Activated naive CD4-positive, alpha-beta T cell treated with anti-CD3 and anti-CD28 coated beads, Interleukin-2, amount 50 U/mL, for 72 hours (primary cell): ENCODE data around the gene ERBIN. TPM values are rescaled to one million over a fixed set of nuclear protein-coding genes. Genes with fewer than 3 reads are reported as not detected.
A peak's percentile ranks its signal among the peaks of the same experiment; 100 is the strongest.
"Not testable (repeated sequence)": the region's sequence is repeated elsewhere in the genome, so short reads cannot be mapped to it uniquely, and the experiment has no call there.

Experiments
- ATAC-seq, 2 donors: fragments of 150-1000 bp; cut with Tn5 transposase; 2 replicates each; pipeline ENCODE4 v1.10.0; 2021; ENCODE audit warnings: mild to moderate bottlenecking in 2 of 2, moderate library complexity in 2 of 2
- DNase-seq, 2 donors: peaks; one replicate each; pipeline ENCODE4 v3.0.0; 2021 to 2022; ENCODE audit warnings: low spot score in 2 of 2
- H3K27ac Mint-ChIP-seq, 2 donors: one replicate each; pipeline ENCODE4 v1.8.0; 2022; ENCODE audit warnings: mild to moderate bottlenecking in 2 of 2, mixed read lengths in 2 of 2
- H3K36me3 Mint-ChIP-seq, 2 donors: one replicate each; pipeline ENCODE4 v1.8.0; 2022; ENCODE audit warnings: mixed read lengths in 2 of 2
- H3K9me3 Mint-ChIP-seq, 2 donors: one replicate each; pipeline ENCODE4 v1.8.0; 2022; ENCODE audit warnings: mixed read lengths in 2 of 2
- total RNA-seq, 2 donors: library from RNA; stranded (reverse); gene quantifications; one replicate each; pipeline ENCODE4 v1.2.3, GENCODE V29; 2022

Gene ERBIN
- total RNA-seq, 2 donors from 2014 or later: 46.1 to 55.2 TPM

- Mint-ChIP-seq H3K27ac (no peak overlapping the region), H3K9me3 (no peaks in the 10 kb centered on the region), H3K36me3 (peaks cover 11 to 17% of the 10 kb centered on the region in 2 donors)
- DNase-seq (no peak), ATAC-seq (no peak)
These were observed 2.5 kb downstream of the ERBIN start for GRCh38 chr5:65928860-65929259.

GRCh38 chr5:65932676-65933075 lies 6.3 kb downstream of the ERBIN start:
- ATAC-seq (no peak), DNase-seq (no peak)
- Mint-ChIP-seq H3K36me3 (peaks cover 0 to 5% of the 10 kb centered on the region in 2 donors), H3K27ac (peak overlapping the region; percentile 12 to 37), H3K9me3 (no peaks in the 10 kb centered on the region)

GRCh38 chr5:65933295-65933694 lies 6.9 kb downstream of the ERBIN start:
- ATAC-seq (peak; percentile 30 to 43), DNase-seq (no peak)
- peak overlapping the region in 1 of 2 donors; percentile 37 for H3K27ac Mint-ChIP-seq
- H3K36me3 Mint-ChIP-seq: no peaks in the 10 kb centered on the region
- no peaks in the 10 kb centered on the region for H3K9me3 Mint-ChIP-seq

GRCh38 chr5:65938256-65938655 lies 11.9 kb downstream of the ERBIN start:
- no peak overlapping the region for H3K27ac Mint-ChIP-seq
- H3K36me3 Mint-ChIP-seq: peaks cover 0 to 7% of the 10 kb centered on the region in 2 donors
- ATAC-seq (no peak), DNase-seq (no peak)
- H3K9me3 Mint-ChIP-seq: no peaks in the 10 kb centered on the region

- ATAC-seq (no peak), DNase-seq (no peak)
- Mint-ChIP-seq H3K9me3 (no peaks in the 10 kb centered on the region), H3K36me3 (peaks cover 0 to 33% of the 10 kb centered on the region in 2 donors), H3K27ac (no peak overlapping the region)
These were observed 17.4 kb downstream of the ERBIN start for GRCh38 chr5:65943771-65944170.

GRCh38 chr5:65946198-65946745 lies 19.9 kb downstream of the ERBIN start:
- no peaks in the 10 kb centered on the region for H3K9me3 Mint-ChIP-seq
- H3K36me3 Mint-ChIP-seq: peaks cover 0 to 29% of the 10 kb centered on the region in 2 donors
- no peak for ATAC-seq
- DNase-seq: no peak
- no peak overlapping the region for H3K27ac Mint-ChIP-seq

- no peak for DNase-seq
- no peaks in the 10 kb centered on the region for H3K9me3 Mint-ChIP-seq
- peaks cover 0 to 29% of the 10 kb centered on the region in 2 donors for H3K36me3 Mint-ChIP-seq
- no peak for ATAC-seq
- H3K27ac Mint-ChIP-seq: no peak overlapping the region
These were observed 21.9 kb downstream of the ERBIN start for GRCh38 chr5:65948115-65948747.

GRCh38 chr5:65951330-65951729 lies 25.0 kb downstream of the ERBIN start:
- H3K9me3 Mint-ChIP-seq: no peaks in the 10 kb centered on the region
- ATAC-seq (no peak), DNase-seq (no peak)
- no peak overlapping the region for H3K27ac Mint-ChIP-seq
- H3K36me3 Mint-ChIP-seq: peaks cover 0 to 16% of the 10 kb centered on the region in 2 donors

GRCh38 chr5:65952259-65952658 lies 25.9 kb downstream of the ERBIN start:
- H3K36me3 Mint-ChIP-seq: peaks cover 0 to 10% of the 10 kb centered on the region in 2 donors
- DNase-seq (no peak), ATAC-seq (no peak)
- H3K27ac Mint-ChIP-seq: no peak overlapping the region
- no peaks in the 10 kb centered on the region for H3K9me3 Mint-ChIP-seq

GRCh38 chr5:65954200-65954599 lies 27.8 kb downstream of the ERBIN start:
- H3K27ac Mint-ChIP-seq: peak overlapping the region in 1 of 2 donors; percentile 29
- peaks cover 0 to 19% of the 10 kb centered on the region in 2 donors for H3K36me3 Mint-ChIP-seq
- H3K9me3 Mint-ChIP-seq: no peaks in the 10 kb centered on the region
- no peak for DNase-seq
- no peak for ATAC-seq

GRCh38 chr5:65955746-65956145 lies 29.4 kb downstream of the ERBIN start:
- ATAC-seq (no peak), DNase-seq (no peak)
- Mint-ChIP-seq H3K27ac (no peak overlapping the region), H3K36me3 (peaks cover 0 to 19% of the 10 kb centered on the region in 2 donors), H3K9me3 (no peaks in the 10 kb centered on the region)

- H3K9me3 Mint-ChIP-seq, H3K27ac Mint-ChIP-seq, ATAC-seq, DNase-seq: not testable (repeated sequence)
- peaks cover 0 to 19% of the 10 kb centered on the region in 2 donors for H3K36me3 Mint-ChIP-seq
These were observed 31.3 kb downstream of the ERBIN start for GRCh38 chr5:65957703-65958102.

GRCh38 chr5:65961633-65962032 lies 35.3 kb downstream of the ERBIN start:
- DNase-seq (no peak), ATAC-seq (peak; percentile 96 to 100)
- H3K27ac Mint-ChIP-seq: peak overlapping the region in 1 of 2 donors; percentile 62
- peaks cover 0 to 20% of the 10 kb centered on the region in 2 donors for H3K36me3 Mint-ChIP-seq
- H3K9me3 Mint-ChIP-seq: no peaks in the 10 kb centered on the region

- DNase-seq (no peak), ATAC-seq (peak; percentile 36 to 44)
- H3K9me3 Mint-ChIP-seq: no peaks in the 10 kb centered on the region
- H3K36me3 Mint-ChIP-seq: peaks cover 0 to 6% of the 10 kb centered on the region in 2 donors
- peak overlapping the region in 1 of 2 donors; percentile 73 for H3K27ac Mint-ChIP-seq
These were observed 41.1 kb downstream of the ERBIN start for GRCh38 chr5:65967288-65968066.

GRCh38 chr5:65969539-65970393 lies 43.4 kb downstream of the ERBIN start:
- Mint-ChIP-seq H3K27ac (no peak overlapping the region), H3K36me3 (peaks cover 0 to 17% of the 10 kb centered on the region in 2 donors), H3K9me3 (peaks cover 0 to 8% of the 10 kb centered on the region in 2 donors)
- DNase-seq (no peak), ATAC-seq (peak in 1 of 2 donors; percentile 24)
